Upper lobe of right lung (tissue), 1 donor: Measurements from ENCODE around the gene RSRC1. TPM values are rescaled to one million over a fixed set of nuclear protein-coding genes. Genes with fewer than 3 reads are reported as not detected.

Experiments used
- ATAC-seq: fragments of 200-7000 bp; cut with Tn5 transposase; one replicate; pipeline ENCODE4 v1.9.1; 2020; ENCODE audit warnings: mild to moderate bottlenecking, moderate library complexity
- DNase-seq: peaks from one replicate; pipeline ENCODE4 v3.0.0-alpha.2; 2020
- H3K27ac ChIP-seq: fragments of 200-600 bp; one replicate; pipeline ENCODE4 v1.8.0; 2022
- H3K27me3 ChIP-seq: fragments of 200-600 bp; one replicate; pipeline ENCODE4 v1.8.0; 2022; ENCODE audit warnings: mild to moderate bottlenecking
- H3K36me3 ChIP-seq: fragments of 200-600 bp; one replicate; pipeline ENCODE4 v1.8.0; 2022
- H3K4me1 ChIP-seq: fragments of 200-600 bp; one replicate; pipeline ENCODE4 v1.8.0; 2022
- H3K4me3 ChIP-seq: fragments of 200-600 bp; one replicate; pipeline ENCODE4 v1.8.0; 2022; ENCODE audit warnings: mild to moderate bottlenecking
- H3K9me3 ChIP-seq: fragments of 200-600 bp; one replicate; pipeline ENCODE4 v1.8.0; 2022
- intact Hi-C: fragments of 100-400 bp; cut with DNase I; formaldehyde crosslinking; loops from one replicate; pipeline ENCODE4 v1.11.0; 2022
- total RNA-seq: library from RNA; stranded (reverse); fragmentation: NEBNext Ultra II Directional; extraction: Animal tissue kit (Norgen Biotek cat#: 25700); gene quantifications from one replicate; pipeline ENCODE4 v1.2.1, GENCODE V29; 2021
- TF ChIP-seq, protein P1 (sequence below): fragments of 200-600 bp; IDR thresholded peaks from one replicate; pipeline ENCODE4 v1.8.0; 2022; ENCODE audit warnings: antibody characterized with exemption
- donor health status: DM: no; HTN: yes; CAD: no; lungs with severe emphysema.

The RSRC1 gene
- total RNA-seq, 1 donor from 2014 or later, result 28.1 TPM

GRCh38 chr3:158471639-158472294 lies 361.9 kb downstream of the RSRC1 start:
- H3K27ac ChIP-seq, result no peak overlapping the region
- H3K36me3 ChIP-seq, result no peaks in the 10 kb centered on the region
- DNase-seq, result no peak
- intact Hi-C loops, result no loop called here
- TF ChIP-seq, protein P1, sequence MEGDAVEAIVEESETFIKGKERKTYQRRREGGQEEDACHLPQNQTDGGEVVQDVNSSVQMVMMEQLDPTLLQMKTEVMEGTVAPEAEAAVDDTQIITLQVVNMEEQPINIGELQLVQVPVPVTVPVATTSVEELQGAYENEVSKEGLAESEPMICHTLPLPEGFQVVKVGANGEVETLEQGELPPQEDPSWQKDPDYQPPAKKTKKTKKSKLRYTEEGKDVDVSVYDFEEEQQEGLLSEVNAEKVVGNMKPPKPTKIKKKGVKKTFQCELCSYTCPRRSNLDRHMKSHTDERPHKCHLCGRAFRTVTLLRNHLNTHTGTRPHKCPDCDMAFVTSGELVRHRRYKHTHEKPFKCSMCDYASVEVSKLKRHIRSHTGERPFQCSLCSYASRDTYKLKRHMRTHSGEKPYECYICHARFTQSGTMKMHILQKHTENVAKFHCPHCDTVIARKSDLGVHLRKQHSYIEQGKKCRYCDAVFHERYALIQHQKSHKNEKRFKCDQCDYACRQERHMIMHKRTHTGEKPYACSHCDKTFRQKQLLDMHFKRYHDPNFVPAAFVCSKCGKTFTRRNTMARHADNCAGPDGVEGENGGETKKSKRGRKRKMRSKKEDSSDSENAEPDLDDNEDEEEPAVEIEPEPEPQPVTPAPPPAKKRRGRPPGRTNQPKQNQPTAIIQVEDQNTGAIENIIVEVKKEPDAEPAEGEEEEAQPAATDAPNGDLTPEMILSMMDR, result no peak
- H3K9me3 ChIP-seq, result no peaks in the 10 kb centered on the region
- H3K4me1 ChIP-seq, result no peaks in the 10 kb centered on the region
- no peaks in the 10 kb centered on the region for H3K27me3 ChIP-seq
- ATAC-seq, result no peak
- H3K4me3 ChIP-seq, result no peak overlapping the region

DNA sequence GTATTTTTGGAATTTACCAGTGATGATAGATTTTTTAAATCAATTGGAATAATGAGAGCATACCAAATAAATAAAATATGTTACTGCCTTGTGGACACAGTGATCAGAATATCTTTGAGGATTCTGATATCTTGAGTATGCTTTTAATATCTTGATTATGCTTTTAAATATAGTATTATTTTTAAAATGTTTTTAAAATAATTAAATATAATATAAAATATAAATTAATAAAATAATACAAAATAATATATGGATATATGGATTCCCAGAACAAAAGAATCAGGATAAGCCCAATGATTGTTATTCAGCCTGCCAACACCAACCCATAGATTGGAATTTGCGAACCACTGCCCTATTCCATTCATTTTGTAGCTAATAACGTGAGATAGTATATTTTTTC lies 369.2 kb downstream of the RSRC1 start:
- ATAC-seq (no peak), DNase-seq (no peak)
- no peak overlapping the region for H3K27ac ChIP-seq
- H3K9me3 ChIP-seq, result no peaks in the 10 kb centered on the region
- no peaks in the 10 kb centered on the region for H3K27me3 ChIP-seq
- no peaks in the 10 kb centered on the region for H3K4me1 ChIP-seq
- no peak overlapping the region for H3K4me3 ChIP-seq
- no peaks in the 10 kb centered on the region for H3K36me3 ChIP-seq
- intact Hi-C loops, result no loop called here
- TF ChIP-seq, protein P1, result no peak

- no peaks in the 10 kb centered on the region for H3K4me1 ChIP-seq
- no peaks in the 10 kb centered on the region for H3K36me3 ChIP-seq
- no peak overlapping the region for H3K27ac ChIP-seq
- H3K4me3 ChIP-seq, result no peak overlapping the region
- no peak for ATAC-seq
- no peak for DNase-seq
- no peaks in the 10 kb centered on the region for H3K9me3 ChIP-seq
- no peaks in the 10 kb centered on the region for H3K27me3 ChIP-seq
- TF ChIP-seq, protein P1, result no peak
- intact Hi-C loops, result no loop called here
These were observed 373.9 kb downstream of the RSRC1 start for GRCh38 chr3:158483701-158484235.

- no peak overlapping the region for H3K27ac ChIP-seq
- no peaks in the 10 kb centered on the region for H3K4me1 ChIP-seq
- DNase-seq, result no peak
- H3K27me3 ChIP-seq, result no peaks in the 10 kb centered on the region
- ATAC-seq, result no peak
- TF ChIP-seq, protein P1, result no peak
- H3K36me3 ChIP-seq, result no peaks in the 10 kb centered on the region
- intact Hi-C loops, result no loop called here
- no peak overlapping the region for H3K4me3 ChIP-seq
- H3K9me3 ChIP-seq, result no peaks in the 10 kb centered on the region
These were observed 376.3 kb downstream of the RSRC1 start for GRCh38 chr3:158486200-158486599.

DNA sequence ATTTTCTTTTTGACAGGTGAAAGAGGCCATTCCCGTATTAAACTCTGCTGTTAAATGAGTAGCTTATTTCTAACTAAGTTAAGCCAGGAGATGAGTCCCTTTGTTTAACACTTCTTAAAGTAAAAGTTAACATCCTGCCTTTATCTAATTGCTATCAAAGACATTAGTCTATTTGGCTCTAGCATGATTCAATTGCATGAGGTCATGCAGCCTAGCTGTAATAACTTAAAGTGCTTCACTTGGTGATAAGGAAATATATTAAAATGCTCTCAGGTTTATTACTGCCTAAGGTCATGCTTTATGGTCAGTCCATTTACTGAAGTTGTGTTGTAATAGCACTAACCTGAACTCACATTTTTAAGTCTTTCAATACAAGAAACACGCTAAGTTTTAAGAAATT lies 378.8 kb downstream of the RSRC1 start:
- no peak for ATAC-seq
- intact Hi-C loops, result no loop called here
- Histone ChIP-seq H3K36me3 (no peaks in the 10 kb centered on the region), H3K4me1 (no peaks in the 10 kb centered on the region), H3K4me3 (no peak overlapping the region), H3K9me3 (no peaks in the 10 kb centered on the region), H3K27ac (no peak overlapping the region), H3K27me3 (no peaks in the 10 kb centered on the region)
- DNase-seq, result no peak
- TF ChIP-seq, protein P1, result no peak

- DNase-seq (no peak), ATAC-seq (no peak)
- Histone ChIP-seq H3K36me3 (no peaks in the 10 kb centered on the region), H3K4me3 (no peak overlapping the region), H3K27me3 (no peaks in the 10 kb centered on the region), H3K27ac (no peak overlapping the region), H3K9me3 (no peaks in the 10 kb centered on the region), H3K4me1 (no peaks in the 10 kb centered on the region)
- TF ChIP-seq, protein P1, result no peak
- intact Hi-C loops, result no loop called here
These were observed 379.3 kb downstream of the RSRC1 start for GRCh38 chr3:158489181-158489580.
